SK-N-SH (cell line): ENCODE results near the gene GPR137. TPM values are rescaled to one million over a fixed set of nuclear protein-coding genes. Genes with fewer than 3 reads are reported as not detected.

Experiments
- CTCF ChIA-PET: fragments of 300-600, 350-600 bp; formaldehyde crosslinking; extraction: SDS; loops from one replicate; lab custom pipeline; 2021; lab: Yijun Ruan, JAX
- POLR2A ChIA-PET: fragments of 350-600 bp; sonication (Branson Sonifier 250); formaldehyde crosslinking; extraction: SDS; loops from one replicate; lab custom pipeline; 2020; ENCODE audit warnings: antibody characterized with exemption, inconsistent platforms; lab: Yijun Ruan, JAX
- DNase-seq: peaks from one replicate; pipeline ENCODE4 v3.0.0; 2012
- H2AFZ ChIP-seq: fragments of 200-600 bp; sonication (generic); 2 replicates; pipeline ENCODE4 v1.8.1; 2016; ENCODE audit warnings: antibody characterized with exemption, mild to moderate bottlenecking, low read depth
- H3F3A ChIP-seq: fragments of 200-600 bp; sonication (generic); replicated peaks from 2 replicates; pipeline ENCODE3; 2016; ENCODE audit warnings: antibody characterized with exemption, mild to moderate bottlenecking; ENCODE audit not compliant: insufficient read depth
- H3K27ac ChIP-seq, 2 experiments: fragments of 200-500 bp in 1 of 2; fragments of 200-600 bp in 1 of 2; sonication (Bioruptor generic) in 1 of 2; sonication (generic), shearing (Covaris generic) in 1 of 2; 2 replicates each; pipeline versions ENCODE4 v1.5.1 to v1.6.1; 2014 to 2016; ENCODE audit warnings: low read depth in 2 of 2, inconsistent platforms in 1 of 2, low read length in 1 of 2, mild to moderate bottlenecking in 1 of 2, mixed read lengths in 1 of 2
- H3K27me3 ChIP-seq: fragments of 200-600 bp; sonication (generic), shearing (Covaris generic); 2 replicates; pipeline ENCODE4 v1.6.1; 2016; ENCODE audit warnings: mixed run types; ENCODE audit not compliant: insufficient read depth
- H3K36me3 ChIP-seq, 2 experiments: fragments of 200-500 bp in 1 of 2; fragments of 200-600 bp in 1 of 2; sonication (Bioruptor generic) in 1 of 2; sonication (generic) in 1 of 2; replicated peaks in 1 of 2; 2 replicates each; pipeline versions ENCODE3 to v1.5.1; 2014 to 2016; ENCODE audit warnings: low read length in 1 of 2, mild to moderate bottlenecking in 1 of 2; ENCODE audit not compliant: insufficient read depth in 2 of 2, control insufficient read depth in 1 of 2
- H3K4me1 ChIP-seq, 2 experiments: fragments of 200-500 bp in 1 of 2; fragments of 200-600 bp in 1 of 2; sonication (Bioruptor generic) in 1 of 2; sonication (generic), shearing (Covaris generic) in 1 of 2; 2 replicates each; pipeline versions ENCODE4 v1.5.1 to v1.6.1; 2014 to 2016; ENCODE audit warnings: low read depth in 1 of 2, low read length in 1 of 2, mixed run types in 1 of 2; ENCODE audit not compliant: insufficient read depth in 2 of 2, control insufficient read depth in 1 of 2
- H3K4me2 ChIP-seq: fragments of 200-600 bp; sonication (generic), shearing (Covaris generic); 2 replicates; pipeline ENCODE4 v1.6.1; 2017; ENCODE audit warnings: mixed run types
- H3K4me3 ChIP-seq, 2 experiments: fragments of 200-500 bp in 1 of 2; fragments of 200-600 bp in 1 of 2; sonication (Bioruptor generic) in 1 of 2; sonication (generic), shearing (Covaris generic) in 1 of 2; 2 replicates each; pipeline versions ENCODE4 v1.5.1 to v1.8.1; 2014 to 2016; ENCODE audit warnings: low read depth in 2 of 2, inconsistent platforms in 1 of 2, low read length in 1 of 2, mild to moderate bottlenecking in 1 of 2, mixed read lengths in 1 of 2, moderate library complexity in 1 of 2
- H3K79me2 ChIP-seq: fragments of 200-600 bp; sonication (generic); 2 replicates; pipeline ENCODE4 v1.8.1; 2017; ENCODE audit warnings: mild to moderate bottlenecking; ENCODE audit not compliant: insufficient read depth
- H3K9ac ChIP-seq: fragments of 200-600 bp; sonication (generic); 2 replicates; pipeline ENCODE4 v1.6.1; 2017; ENCODE audit warnings: mixed run types
- H3K9me2 ChIP-seq: fragments of 200-600 bp; sonication (generic); 2 replicates; pipeline ENCODE4 v1.6.1; 2017; ENCODE audit warnings: mixed run types
- H3K9me3 ChIP-seq: fragments of 200-600 bp; sonication (generic); 2 replicates; pipeline ENCODE4 v1.6.1; 2017; ENCODE audit warnings: mixed run types, mild to moderate bottlenecking, moderate library complexity
- H4K20me1 ChIP-seq: fragments of 200-600 bp; sonication (generic); 2 replicates; pipeline ENCODE4 v1.6.1; 2017; ENCODE audit warnings: mild to moderate bottlenecking, mixed run types; ENCODE audit not compliant: insufficient read depth
- CHD2 ChIP-seq: fragments of 150-350 bp; IDR thresholded peaks from 2 replicates; pipeline ENCODE4 v1.6.1; 2018; ENCODE audit warnings: low read length; ENCODE audit not compliant: partially characterized antibody
- ELF1 ChIP-seq: IDR thresholded peaks from 2 replicates; pipeline ENCODE4 v1.4.0; 2012
- EP300 ChIP-seq, 2 experiments: IDR thresholded peaks; 2 replicates each; pipeline versions ENCODE4 v1.4.0 to v1.6.1; 2012; ENCODE audit warnings: borderline replicate concordance in 1 of 2, low read depth in 1 of 2, low read length in 1 of 2
- FOXM1 ChIP-seq: IDR thresholded peaks from 2 replicates; pipeline ENCODE4 v1.4.0; 2012; ENCODE audit warnings: low read depth, mild to moderate bottlenecking
- GABPA ChIP-seq: IDR thresholded peaks from 2 replicates; pipeline ENCODE4 v1.4.0; 2012; ENCODE audit warnings: low read depth, mild to moderate bottlenecking
- GATA2 ChIP-seq: sonication (generic); formaldehyde crosslinking; IDR thresholded peaks from 2 replicates; pipeline ENCODE4 v1.5.0; 2020; ENCODE audit warnings: mild to moderate bottlenecking, missing genetic modification reagents
- JUND ChIP-seq: IDR thresholded peaks from 2 replicates; pipeline ENCODE4 v1.4.0; 2012
- MAX ChIP-seq: IDR thresholded peaks from 2 replicates; pipeline ENCODE4 v1.4.0; 2012; ENCODE audit warnings: low read depth
- MXI1 ChIP-seq: IDR thresholded peaks from 2 replicates; pipeline ENCODE4 v1.6.1; 2012; ENCODE audit warnings: mild to moderate bottlenecking, low read depth, low read length, improper control_type of control experiment
- NFIC ChIP-seq: IDR thresholded peaks from 2 replicates; pipeline ENCODE4 v1.4.0; 2012; ENCODE audit warnings: borderline replicate concordance
- POLR2AphosphoS5 ChIP-seq: IDR thresholded peaks from 2 replicates; pipeline ENCODE4 v1.6.1; 2012; ENCODE audit warnings: low read depth, low read length
- RAD21 ChIP-seq: IDR thresholded peaks from 2 replicates; pipeline ENCODE4 v1.6.1; 2012; ENCODE audit warnings: mild to moderate bottlenecking, low read length
- RXRA ChIP-seq: IDR thresholded peaks from 2 replicates; pipeline ENCODE4 v1.4.0; 2012; ENCODE audit warnings: low read depth, mild to moderate bottlenecking, borderline replicate concordance
- SIN3A ChIP-seq: IDR thresholded peaks from 2 replicates; pipeline ENCODE4 v1.6.1; 2012; ENCODE audit warnings: low read depth, mild to moderate bottlenecking, low read length, moderate library complexity, borderline replicate concordance
- SMC3 ChIP-seq: IDR thresholded peaks from 2 replicates; pipeline ENCODE4 v1.6.1; 2012; ENCODE audit warnings: low read depth, low read length, improper control_type of control experiment
- TAF1 ChIP-seq: IDR thresholded peaks from 2 replicates; pipeline ENCODE4 v1.6.1; 2012; ENCODE audit warnings: low read depth, mild to moderate bottlenecking, low read length, moderate library complexity, borderline replicate concordance
- TEAD4 ChIP-seq: IDR thresholded peaks from 2 replicates; pipeline ENCODE4 v1.4.0; 2012; ENCODE audit warnings: mild to moderate bottlenecking, borderline replicate concordance; ENCODE audit not compliant: insufficient read depth
- USF2 ChIP-seq: fragments of 150-350 bp; IDR thresholded peaks from 2 replicates; pipeline ENCODE4 v1.6.1; 2017; ENCODE audit warnings: antibody characterized with exemption, low read length, low read depth, borderline replicate concordance
- YY1 ChIP-seq: IDR thresholded peaks from 2 replicates; pipeline ENCODE4 v1.4.0; 2012; ENCODE audit warnings: low read depth, mild to moderate bottlenecking
- ZBTB33 ChIP-seq: IDR thresholded peaks from 2 replicates; pipeline ENCODE4 v1.4.0; 2012; ENCODE audit warnings: low read depth, borderline replicate concordance
- WGBS: methylation state at CpG from one replicate; pipeline ENCODE4 v1.1.6; 2017; ENCODE audit warnings: low lambda C conversion rate; 5-methylcytosine and 5-hydroxymethylcytosine counted together
- polyA plus RNA-seq, 3 experiments: library from polyadenylated mRNA; depleted of rRNA; stranded (reverse); fragments of >200 nt; gene quantifications; 2 replicates each; pipeline ENCODE4 v1.2.3, GENCODE V29; 2012

GPR137 gene
- polyA plus RNA-seq, 1 of the 3 experiments (the other 2 are of a cell fraction), result 29.9 TPM

- peak within 1 kb of the TSS; percentile 96 to 98 for H3K27ac ChIP-seq
- peak; percentile 95 for DNase-seq
Measured at GRCh38 chr11:64246871-64247728, 38.5 kb upstream of the GPR137 start, which contains the start of gene PPP1R14B. PPP1R14B (minus strand) TSS chr11:64246943; CDS start chr11:64246673, 270 bp downstream.

GRCh38 chr11:64247729-64248531, 37.7 kb upstream of the GPR137 start:
- DNase-seq, result no peak
- Histone ChIP-seq H3K4me3 (peak overlapping the region; percentile 92 to 98; a peak in 3 of 4 replicates), H3K4me1 (peaks cover 12 to 49% of the 10 kb centered on the region in 2 experiments; a peak in 2 of 4 replicates), H3K27ac (peak overlapping the region; percentile 96 to 98; a peak in 3 of 4 replicates), H3K9me2 (no peaks in the 10 kb centered on the region), H3K27me3 (no peaks in the 10 kb centered on the region), H3K4me2 (peak overlapping the region; percentile 100; the same call in 1 of the 2 replicates), H3K79me2 (peaks cover 49% of the 10 kb centered on the region), H2AFZ (no peak overlapping the region), H3K36me3 (peaks cover 10 to 14% of the 10 kb centered on the region in 2 experiments), H3K9me3 (no peaks in the 10 kb centered on the region), H3K9ac (peak overlapping the region; percentile 91; the same call in 1 of the 2 replicates), H3F3A (peaks cover 11% of the 10 kb centered on the region), H4K20me1 (peaks cover 4% of the 10 kb centered on the region)
- WGBS, result 58% methylated on average over 25 of the region's 31 CpGs
- CTCF ChIA-PET, result interaction anchor here (0.7 to 4.6 kb wide), 7 partner anchors 15 to 54 kb away, joined by 3 to 89 read pairs (median 6); no protein-coding TSS in a partner anchor
- TF ChIP-seq EP300 (IDR thresholded peaks at IDR 0.05; ENCODE audit: borderline replicate concordance in 1 of 2, low read depth in 1 of 2, low read length in 1 of 2), result no peak
- TF ChIP-seq RXRA, result no peak
- TF ChIP-seq GATA2 (CRISPR knock-in tag), result no peak
- TF ChIP-seq ZBTB33, result no peak
- no peak for TF ChIP-seq FOXM1
- no peak for TF ChIP-seq ELF1
- TF ChIP-seq GABPA, result no peak
- no peak for TF ChIP-seq RAD21
- no peak for TF ChIP-seq MAX
- no peak for TF ChIP-seq JUND
- POLR2A ChIA-PET, result interaction anchor here (0.6 to 12.4 kb wide), 3 partner anchors 16 to 125 kb away, joined by 7 to 112 read pairs (median 41); no protein-coding TSS in a partner anchor

More at GRCh38 chr11:64246871-64247728, 38.5 kb upstream of the GPR137 start, which contains the start of gene PPP1R14B:
- Histone ChIP-seq H3K4me2 (peak within 1 kb of the TSS; percentile 100), H4K20me1 (no peaks in the 10 kb centered on the region), H3K9me2 (no peaks in the 10 kb centered on the region), H3K9me3 (no peaks in the 10 kb centered on the region), H3F3A (peaks cover 11% of the 10 kb centered on the region), H3K79me2 (peaks cover 49% of the 10 kb centered on the region), H3K27me3 (no peaks in the 10 kb centered on the region), H3K4me1 (peaks cover 9 to 46% of the 10 kb centered on the region in 2 experiments; a peak in 2 of 4 replicates), H3K36me3 (peaks cover 10 to 14% of the 10 kb centered on the region in 2 experiments), H3K9ac (peak within 1 kb of the TSS; percentile 91), H3K4me3 (peak within 1 kb of the TSS; percentile 92 to 98), H2AFZ (peak within 1 kb of the TSS; percentile 72)
- CTCF ChIA-PET, result interaction anchor here (0.7 to 3.4 kb wide), 6 partner anchors 14 to 57 kb away, joined by 3 to 20 read pairs (median 8); partner anchors contain the start of gene ESRRA
- no peak for TF ChIP-seq NFIC
- peak; percentile 60 for TF ChIP-seq GABPA
- TF ChIP-seq MXI1, result peak; percentile 84
- TF ChIP-seq ELF1, result no peak
- TF ChIP-seq USF2, result no peak
- no peak for TF ChIP-seq EP300 (IDR thresholded peaks at IDR 0.05; ENCODE audit: borderline replicate concordance in 1 of 2, low read depth in 1 of 2, low read length in 1 of 2)
- no peak for TF ChIP-seq SMC3
- peak; percentile 96 for TF ChIP-seq YY1
- TF ChIP-seq RXRA, result no peak
- TF ChIP-seq TEAD4, result no peak
- TF ChIP-seq JUND, result no peak
- TF ChIP-seq TAF1, result peak; percentile 55; the same call in 1 of the 2 replicates
- TF ChIP-seq CHD2, result peak; percentile 91
- peak; percentile 71; the same call in 1 of the 2 replicates for TF ChIP-seq SIN3A
- TF ChIP-seq POLR2AphosphoS5, result peak; percentile 73; the same call in 1 of the 2 replicates
- TF ChIP-seq MAX, result peak; percentile 86
- POLR2A ChIA-PET, result interaction anchor here (0.6 to 12.4 kb wide), 6 partner anchors 14 to 126 kb away, joined by 3 to 112 read pairs (median 6); no protein-coding TSS in a partner anchor
- WGBS, result 1% methylated on average over 36 of the region's 74 CpGs
